Measurements from ENCODE around the gene LEMD2.

The LEMD2 gene

DNA sequence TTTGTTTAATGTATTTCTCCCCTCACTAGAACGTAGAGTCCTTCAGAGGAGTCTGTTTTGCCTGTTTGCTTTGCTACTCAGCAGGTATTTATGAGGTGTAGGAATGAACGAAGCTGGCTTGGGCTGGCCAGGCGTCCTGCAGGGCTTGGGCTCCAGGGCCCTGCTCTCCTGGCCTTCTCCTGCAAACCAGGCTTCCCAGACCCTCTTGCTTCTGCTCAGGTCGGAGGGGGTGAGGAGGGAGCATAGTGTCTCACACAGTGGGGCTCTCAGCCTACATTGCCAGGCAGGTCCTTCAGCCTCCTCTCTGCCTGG, 39.5 kb upstream of the LEMD2 start:
- ATAC-seq (ENCODE audit: low read depth) = no peak
- Histone ChIP-seq H3K4me1 (ENCODE audit: insufficient read depth, poor library complexity, severe bottlenecking) (no peaks in the 10 kb centered on the region), H3K27ac (ENCODE audit: poor library complexity, severe bottlenecking) (no peak overlapping the region), H3K27me3 (ENCODE audit: insufficient read depth, poor library complexity, severe bottlenecking) (no peaks in the 10 kb centered on the region), H3K9me3 (ENCODE audit: severe bottlenecking) (no peaks in the 10 kb centered on the region), H3K36me3 (ENCODE audit: low read depth) (no peaks in the 10 kb centered on the region), H3K4me3 (ENCODE audit: severe bottlenecking) (no peak overlapping the region)
- TF ChIP-seq, protein P1, sequence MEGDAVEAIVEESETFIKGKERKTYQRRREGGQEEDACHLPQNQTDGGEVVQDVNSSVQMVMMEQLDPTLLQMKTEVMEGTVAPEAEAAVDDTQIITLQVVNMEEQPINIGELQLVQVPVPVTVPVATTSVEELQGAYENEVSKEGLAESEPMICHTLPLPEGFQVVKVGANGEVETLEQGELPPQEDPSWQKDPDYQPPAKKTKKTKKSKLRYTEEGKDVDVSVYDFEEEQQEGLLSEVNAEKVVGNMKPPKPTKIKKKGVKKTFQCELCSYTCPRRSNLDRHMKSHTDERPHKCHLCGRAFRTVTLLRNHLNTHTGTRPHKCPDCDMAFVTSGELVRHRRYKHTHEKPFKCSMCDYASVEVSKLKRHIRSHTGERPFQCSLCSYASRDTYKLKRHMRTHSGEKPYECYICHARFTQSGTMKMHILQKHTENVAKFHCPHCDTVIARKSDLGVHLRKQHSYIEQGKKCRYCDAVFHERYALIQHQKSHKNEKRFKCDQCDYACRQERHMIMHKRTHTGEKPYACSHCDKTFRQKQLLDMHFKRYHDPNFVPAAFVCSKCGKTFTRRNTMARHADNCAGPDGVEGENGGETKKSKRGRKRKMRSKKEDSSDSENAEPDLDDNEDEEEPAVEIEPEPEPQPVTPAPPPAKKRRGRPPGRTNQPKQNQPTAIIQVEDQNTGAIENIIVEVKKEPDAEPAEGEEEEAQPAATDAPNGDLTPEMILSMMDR (IDR thresholded peaks at IDR 0.05; ENCODE audit: poor library complexity, severe bottlenecking) = no peak
- no peak for DNase-seq (ENCODE audit: low spot score)

DNA sequence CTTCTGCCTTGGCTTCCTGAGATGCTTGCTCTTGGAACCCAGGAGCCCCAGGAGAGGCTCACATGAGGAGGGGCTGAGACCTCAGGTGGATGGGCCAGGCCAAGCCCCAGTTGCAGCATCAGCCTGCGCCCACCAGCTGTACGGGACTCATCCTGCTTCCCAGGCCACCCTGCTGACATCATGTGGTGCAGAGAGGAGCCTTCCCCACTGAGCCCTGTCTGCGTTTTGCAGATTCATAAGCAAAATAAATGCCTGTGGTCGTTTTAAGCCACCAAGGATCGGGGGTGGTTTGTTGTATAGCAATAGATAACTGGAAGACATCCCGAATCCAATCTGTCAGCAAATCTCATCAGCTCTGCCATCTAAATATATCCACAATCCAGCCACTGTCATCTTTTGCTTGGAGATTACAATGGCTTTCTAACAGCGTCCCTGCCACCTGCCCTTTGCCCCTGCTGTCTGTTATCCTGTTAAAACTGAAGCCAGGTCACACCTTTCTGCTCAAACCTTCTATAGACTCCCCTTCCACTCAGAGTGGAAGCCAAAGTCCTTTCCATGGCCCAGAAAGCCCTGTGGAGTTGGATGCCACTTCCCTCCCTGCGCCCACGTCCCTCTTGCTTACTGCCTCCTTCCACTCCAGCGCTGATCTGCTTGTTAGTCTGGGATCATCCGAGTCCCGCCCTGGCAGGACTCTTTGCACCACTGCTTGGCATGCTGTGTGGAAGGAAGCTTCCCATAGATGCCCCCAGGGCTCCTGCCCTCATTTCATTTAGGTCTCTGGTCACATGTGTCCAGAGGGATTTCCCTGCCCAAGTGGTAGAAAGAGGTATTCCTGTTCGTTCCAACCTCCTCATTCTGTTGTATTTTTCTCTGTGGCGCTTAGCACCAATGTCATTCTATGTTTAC, 38.9 kb upstream of the LEMD2 start:
- ATAC-seq (ENCODE audit: low read depth) = no peak
- H3K27me3 ChIP-seq (ENCODE audit: insufficient read depth, poor library complexity, severe bottlenecking) = no peaks in the 10 kb centered on the region
- no peaks in the 10 kb centered on the region for H3K4me1 ChIP-seq (ENCODE audit: insufficient read depth, poor library complexity, severe bottlenecking)
- H3K36me3 ChIP-seq (ENCODE audit: low read depth) = no peaks in the 10 kb centered on the region
- TF ChIP-seq, protein P1 (IDR thresholded peaks at IDR 0.05; ENCODE audit: poor library complexity, severe bottlenecking) = no peak
- no peak overlapping the region for H3K27ac ChIP-seq (ENCODE audit: poor library complexity, severe bottlenecking)
- peak; percentile 30 for DNase-seq (ENCODE audit: low spot score)
- H3K9me3 ChIP-seq (ENCODE audit: severe bottlenecking) = no peaks in the 10 kb centered on the region
- H3K4me3 ChIP-seq (ENCODE audit: severe bottlenecking) = no peak overlapping the region

DNA sequence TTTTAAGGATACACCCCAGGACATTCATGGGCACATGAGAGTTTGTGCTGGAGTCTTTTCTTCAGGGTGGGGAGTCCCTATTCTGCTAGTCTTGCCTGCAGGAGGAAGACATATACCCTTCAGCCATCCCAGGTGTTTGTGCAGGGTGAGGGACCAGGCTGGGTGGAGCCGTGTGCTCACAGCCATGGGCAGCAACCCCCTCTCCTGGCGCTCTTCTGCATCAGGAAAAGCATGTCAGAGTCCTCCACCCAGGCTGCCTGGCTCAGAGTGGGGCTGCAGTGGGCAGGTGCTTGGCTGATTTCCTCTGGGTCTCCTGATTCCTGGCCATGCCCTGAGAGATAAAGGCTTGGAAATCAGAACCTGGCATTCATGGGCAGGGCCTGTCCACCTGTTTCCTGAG, 37.6 kb upstream of the LEMD2 start:
- Histone ChIP-seq H3K27ac (ENCODE audit: poor library complexity, severe bottlenecking) (no peak overlapping the region), H3K27me3 (ENCODE audit: insufficient read depth, poor library complexity, severe bottlenecking) (no peaks in the 10 kb centered on the region), H3K36me3 (ENCODE audit: low read depth) (no peaks in the 10 kb centered on the region), H3K9me3 (ENCODE audit: severe bottlenecking) (no peaks in the 10 kb centered on the region), H3K4me1 (ENCODE audit: insufficient read depth, poor library complexity, severe bottlenecking) (no peaks in the 10 kb centered on the region), H3K4me3 (ENCODE audit: severe bottlenecking) (no peak overlapping the region)
- peak; percentile 27 for DNase-seq (ENCODE audit: low spot score)
- ATAC-seq (ENCODE audit: low read depth) = 0 out of 3 replicates have a peak, but pooled peaks have one; percentile 35
- TF ChIP-seq, protein P1 (IDR thresholded peaks at IDR 0.05; ENCODE audit: poor library complexity, severe bottlenecking) = no peak

DNA sequence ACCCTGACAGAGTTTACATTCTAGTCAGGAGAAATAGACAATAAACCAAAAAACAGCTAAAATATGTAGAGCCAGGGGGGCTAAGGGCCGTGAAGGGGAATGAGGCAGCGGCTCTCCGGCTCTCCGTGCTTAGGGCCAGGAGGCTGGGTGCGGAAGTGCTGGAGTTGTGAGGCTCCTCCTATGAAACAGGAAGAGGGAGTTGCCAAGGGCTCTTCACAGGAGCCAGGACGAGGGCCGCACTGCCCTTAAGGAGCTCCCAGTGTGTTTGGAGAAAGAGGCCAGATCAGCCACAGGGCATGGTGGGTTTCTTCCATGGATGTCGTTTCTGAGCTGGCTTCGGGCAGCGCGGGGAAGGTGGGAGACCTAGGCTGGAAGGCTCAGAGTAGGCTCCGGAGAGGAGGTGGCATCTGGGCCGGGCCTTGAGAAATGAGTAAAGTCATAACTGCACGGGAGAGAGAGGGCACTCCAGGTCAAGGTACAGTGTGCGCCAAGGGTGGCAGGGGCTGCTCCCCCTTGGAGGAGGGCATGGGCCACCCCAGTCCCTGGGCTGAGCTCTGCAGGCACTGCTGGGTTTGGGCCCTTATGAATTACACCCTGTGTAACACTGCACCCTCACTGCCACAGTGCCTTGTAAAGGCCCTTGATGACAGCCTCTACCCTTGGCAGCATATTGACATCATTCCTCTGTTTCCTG, 35.7 kb upstream of the LEMD2 start:
- no peaks in the 10 kb centered on the region for H3K4me1 ChIP-seq (ENCODE audit: insufficient read depth, poor library complexity, severe bottlenecking)
- no peak for ATAC-seq (ENCODE audit: low read depth)
- DNase-seq (ENCODE audit: low spot score) = no peak
- TF ChIP-seq, protein P1 (IDR thresholded peaks at IDR 0.05; ENCODE audit: poor library complexity, severe bottlenecking) = no peak
- no peaks in the 10 kb centered on the region for H3K36me3 ChIP-seq (ENCODE audit: low read depth)
- no peak overlapping the region for H3K4me3 ChIP-seq (ENCODE audit: severe bottlenecking)
- H3K9me3 ChIP-seq (ENCODE audit: severe bottlenecking) = no peaks in the 10 kb centered on the region
- no peaks in the 10 kb centered on the region for H3K27me3 ChIP-seq (ENCODE audit: insufficient read depth, poor library complexity, severe bottlenecking)
- no peak overlapping the region for H3K27ac ChIP-seq (ENCODE audit: poor library complexity, severe bottlenecking)
